ENCODE measurements around the gene CPNE1. TPM values are rescaled to one million over a fixed set of nuclear protein-coding genes. Genes with fewer than 3 reads are reported as not detected.

Gene CPNE1
- total and polyA plus RNA-seq, 2 of the 8 experiments (the other 6 are each of a cell fraction or from before 2014, with no cell fraction given): 294 to 346 TPM

GRCh38 chr20:35618263-35619131 is 46.2 kb downstream of the CPNE1 start:
- Histone ChIP-seq H3K23ac (ENCODE audit: insufficient read length) (no peak overlapping the region), H3K27ac (ENCODE audit: low read depth, low read length) (no peak overlapping the region), H2BK5ac (ENCODE audit: low read depth, low read length) (no peak overlapping the region), H2AK5ac (ENCODE audit: low read depth, low read length) (no peak overlapping the region), H3K4ac (replicated peaks; ENCODE audit: insufficient read length, low read depth, low read length) (no peak overlapping the region), H2BK15ac (ENCODE audit: low read length) (no peak overlapping the region), H3K4me2 (ENCODE audit: insufficient read depth in 1 of 2, low read depth in 2 of 2, low read length in 2 of 2) (peak overlapping the region; percentile 78 to 96), H4K91ac (replicated peaks; ENCODE audit: insufficient read length, low read length) (no peak overlapping the region), H2BK120ac (replicated peaks; ENCODE audit: low read depth, low read length) (no peak overlapping the region), H4K8ac (ENCODE audit: extremely low read depth, insufficient read depth, low read length) (peak overlapping the region; percentile 45), H3K9me3 (ENCODE audit: insufficient read depth in 2 of 2, low read depth in 1 of 2, low read length in 1 of 2) (no peaks in the 10 kb centered on the region), H3K4me3 (ENCODE audit: extremely low read depth in 1 of 4, insufficient read depth in 2 of 4, low read depth in 3 of 4, low read length in 4 of 4) (peak overlapping the region; percentile 44 to 63 (median 55)), H2BK12ac (ENCODE audit: low read depth, low read length) (no peak overlapping the region), H2AFZ (ENCODE audit: low read length) (0 out of 2 replicates have a peak overlapping the region, but pooled peaks have one; percentile 86), H4K20me1 (replicated peaks in 1 of 2; ENCODE audit: control insufficient read depth in 1 of 2, insufficient read depth in 2 of 2, low read length in 2 of 2) (no peaks in the 10 kb centered on the region), H3K14ac (ENCODE audit: insufficient read length) (no peak overlapping the region), H3K56ac (replicated peaks; ENCODE audit: insufficient read length, low read depth, low read length) (no peak overlapping the region), H4K5ac (ENCODE audit: insufficient read length, low read depth, low read length) (no peak overlapping the region), H3K79me2 (ENCODE audit: control insufficient read depth in 1 of 2, insufficient read depth in 2 of 2, low read length in 2 of 2) (no peaks in the 10 kb centered on the region), H3K27me3 (replicated peaks in 1 of 4; ENCODE audit: control insufficient read depth in 3 of 4, extremely low read depth in 1 of 4, insufficient read depth in 3 of 4, low read length in 3 of 4) (peaks cover 0 to 12% (median 7%) of the 10 kb centered on the region in 4 experiments; a peak in 4 of 7 replicates), H3K23me2 (ENCODE audit: low read depth, low read length) (peaks cover 12% of the 10 kb centered on the region; the same call in 1 of the 2 replicates), H2BK20ac (ENCODE audit: low read length) (no peak overlapping the region), H3K4me1 (replicated peaks in 1 of 4; ENCODE audit: control insufficient read depth in 3 of 4, insufficient read depth in 4 of 4, low read length in 3 of 4) (peaks cover 0 to 19% (median 8%) of the 10 kb centered on the region in 4 experiments; a peak in 6 of 7 replicates), H3K9ac (replicated peaks in 1 of 4; ENCODE audit: extremely low read depth in 1 of 4, low read depth in 3 of 4, low read length in 3 of 4) (peak overlapping the region in 2 of 4 experiments; percentile 5 to 40; a peak in 2 of 7 replicates), H3K79me1 (ENCODE audit: low read depth, low read length) (no peaks in the 10 kb centered on the region), H3K36me3 (ENCODE audit: control insufficient read depth in 2 of 4, insufficient read depth in 4 of 4, low read length in 3 of 4) (no peaks in the 10 kb centered on the region), H3K18ac (ENCODE audit: extremely low read depth, low read length) (peak overlapping the region; percentile 15; the same call in 1 of the 2 replicates)
- FAIRE-seq (no peak), DNase-seq (ENCODE audit: low read depth in 1 of 2, low spot score in 2 of 2) (peak in 1 of 2 experiments; percentile 67)
- POLR2A ChIA-PET (ENCODE audit: partially characterized antibody): interaction anchor here (0.8 to 4.8 kb wide), 18 partner anchors 13 to 164 kb away, joined by 3 to 28 read pairs (median 4); partner anchors contain the start of genes CPNE1, ERGIC3, PHF20 and RBM12
- WGBS, 2 experiments (ENCODE audit: extremely low coverage in 1 of 2, insufficient coverage in 1 of 2, insufficient read length in 1 of 2, insufficient replicate concordance in 2 of 2, low coverage in 1 of 2, low lambda C conversion rate in 2 of 2, missing lambda C conversion rate in 1 of 2): 31% methylated on average over 31 of the region's 35 CpGs; no CpG with 5 or more reads in 1 of the 2 experiments
- CTCF ChIA-PET (ENCODE audit: partially characterized antibody): interaction anchor here (0.5 to 10.1 kb wide), 29 partner anchors 8 to 344 kb away, joined by 3 to 121 read pairs (median 4); partner anchors contain the start of genes CPNE1, RBM12 and SCAND1
- TF ChIP-seq SUZ12 (IDR thresholded peaks at IDR 0.05; ENCODE audit: low read length) (0 out of 2 replicates have a peak, but pooled peaks have one; percentile 26), SP4 (IDR thresholded peaks at IDR 0.05; ENCODE audit: low read length) (no peak), GABPA (IDR thresholded peaks at IDR 0.05; ENCODE audit: borderline replicate concordance, insufficient read depth, low read length) (no peak)
- TF ChIP-seq, protein P1, sequence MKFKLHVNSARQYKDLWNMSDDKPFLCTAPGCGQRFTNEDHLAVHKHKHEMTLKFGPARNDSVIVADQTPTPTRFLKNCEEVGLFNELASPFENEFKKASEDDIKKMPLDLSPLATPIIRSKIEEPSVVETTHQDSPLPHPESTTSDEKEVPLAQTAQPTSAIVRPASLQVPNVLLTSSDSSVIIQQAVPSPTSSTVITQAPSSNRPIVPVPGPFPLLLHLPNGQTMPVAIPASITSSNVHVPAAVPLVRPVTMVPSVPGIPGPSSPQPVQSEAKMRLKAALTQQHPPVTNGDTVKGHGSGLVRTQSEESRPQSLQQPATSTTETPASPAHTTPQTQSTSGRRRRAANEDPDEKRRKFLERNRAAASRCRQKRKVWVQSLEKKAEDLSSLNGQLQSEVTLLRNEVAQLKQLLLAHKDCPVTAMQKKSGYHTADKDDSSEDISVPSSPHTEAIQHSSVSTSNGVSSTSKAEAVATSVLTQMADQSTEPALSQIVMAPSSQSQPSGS (IDR thresholded peaks at IDR 0.05; ENCODE audit: low read length): no peak
